Activated CD4-positive, alpha-beta T cell treated with anti-CD3 and anti-CD28 coated beads for 36 hours (primary cell): ENCODE results near the gene C19orf81. TPM values are rescaled to one million over a fixed set of nuclear protein-coding genes. Genes with fewer than 3 reads are reported as not detected.

Experiments
- ATAC-seq: fragments of 200-7000 bp; cut with Tn5 transposase; one replicate; pipeline ENCODE4 v1.10.0; 2021; ENCODE audit warnings: mild to moderate bottlenecking, moderate library complexity
- CTCF ChIA-PET: fragments of 350-600 bp; sonication (Branson Sonifier 250); formaldehyde crosslinking; loops from one replicate; lab custom pipeline; 2021; ENCODE audit warnings: antibody characterized with exemption; lab: Charles Lee
- POLR2A ChIA-PET: fragments of 350-600 bp; sonication (Branson Sonifier 250); formaldehyde crosslinking; loops from one replicate; lab custom pipeline; 2021; ENCODE audit warnings: antibody characterized with exemption, inconsistent platforms; lab: Charles Lee
- DNase-seq: peaks from one replicate; pipeline ENCODE4 v3.0.0-alpha.2; 2020
- H3K27ac Mint-ChIP-seq: one replicate; pipeline ENCODE4 v1.8.0; 2021; ENCODE audit warnings: mixed read lengths
- H3K27me3 Mint-ChIP-seq: one replicate; pipeline ENCODE4 v1.8.0; 2021; ENCODE audit warnings: mixed read lengths
- H3K36me3 Mint-ChIP-seq: one replicate; pipeline ENCODE4 v1.8.0; 2021; ENCODE audit warnings: low read depth, mixed read lengths
- H3K4me1 Mint-ChIP-seq: one replicate; pipeline ENCODE4 v1.8.0; 2021; ENCODE audit warnings: mixed read lengths
- H3K4me3 Mint-ChIP-seq: one replicate; pipeline ENCODE4 v1.8.0; 2021; ENCODE audit warnings: mild to moderate bottlenecking, moderate library complexity, mixed read lengths
- H3K9me3 Mint-ChIP-seq: one replicate; pipeline ENCODE4 v1.8.0; 2021; ENCODE audit warnings: low read depth, mixed read lengths
- intact Hi-C, 2 experiments: fragments of 100-400 bp; cut with DNase I in 1 of 2; cut with micrococcal nuclease in 1 of 2; formaldehyde crosslinking; loops; one replicate each; pipeline versions ENCODE4 v1.14.2 to v1.15.1; 2022 to 2024; cut with DNase I, micrococcal nuclease
- total RNA-seq, 2 experiments: library from RNA; stranded (reverse); gene quantifications; one replicate each; pipeline ENCODE4 v1.2.3, GENCODE V29; 2021

Gene C19orf81
- total RNA-seq, 2 experiments from 2014 or later: 1.3 to 1.7 TPM

DNA sequence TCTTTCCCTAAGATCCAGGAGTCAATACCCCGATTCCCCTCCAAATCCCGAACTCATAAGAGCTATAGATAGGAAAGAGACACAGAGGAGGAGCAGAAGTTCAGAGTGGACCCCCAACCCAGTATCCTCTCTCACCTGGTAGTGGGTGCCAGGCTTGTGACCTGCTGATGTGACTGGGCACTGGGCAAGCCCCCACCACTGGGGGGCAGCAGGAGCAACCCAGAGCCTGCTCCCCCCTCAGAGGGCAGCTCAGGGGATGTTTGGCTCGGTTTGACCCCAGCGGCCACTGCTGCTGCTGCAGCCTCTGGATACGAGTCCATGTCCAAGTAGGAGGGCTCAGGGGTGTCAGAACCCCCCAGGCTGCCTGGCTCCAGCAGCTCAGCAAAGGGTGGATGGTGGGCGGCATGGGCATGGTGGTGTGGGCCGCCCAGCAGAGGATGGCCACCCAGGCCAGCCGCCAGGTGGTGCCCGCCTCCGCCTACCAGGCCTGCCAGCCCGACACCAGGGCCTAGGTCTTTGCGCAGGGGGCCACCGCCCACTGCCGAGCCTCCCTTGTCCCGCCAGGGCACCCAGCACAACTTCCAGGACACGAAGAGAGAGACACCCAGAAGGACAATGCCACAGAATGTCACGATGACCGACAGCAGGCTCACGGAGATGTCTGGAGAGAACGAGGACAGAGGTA, 17.0 kb upstream of the C19orf81 start:
- ATAC-seq (no peak), DNase-seq (no peak)
- Mint-ChIP-seq H3K4me1 (no peaks in the 10 kb centered on the region), H3K36me3 (no peaks in the 10 kb centered on the region), H3K27ac (no peak overlapping the region), H3K9me3 (peaks cover 15% of the 10 kb centered on the region), H3K27me3 (peaks cover 24% of the 10 kb centered on the region), H3K4me3 (no peak overlapping the region)
- intact Hi-C loops: no loop called here
- CTCF ChIA-PET: no interaction called here
- POLR2A ChIA-PET: interaction anchor here (0.6 kb wide), 1 partner anchor 25 kb away, joined by 4 read pairs; no protein-coding TSS in a partner anchor

DNA sequence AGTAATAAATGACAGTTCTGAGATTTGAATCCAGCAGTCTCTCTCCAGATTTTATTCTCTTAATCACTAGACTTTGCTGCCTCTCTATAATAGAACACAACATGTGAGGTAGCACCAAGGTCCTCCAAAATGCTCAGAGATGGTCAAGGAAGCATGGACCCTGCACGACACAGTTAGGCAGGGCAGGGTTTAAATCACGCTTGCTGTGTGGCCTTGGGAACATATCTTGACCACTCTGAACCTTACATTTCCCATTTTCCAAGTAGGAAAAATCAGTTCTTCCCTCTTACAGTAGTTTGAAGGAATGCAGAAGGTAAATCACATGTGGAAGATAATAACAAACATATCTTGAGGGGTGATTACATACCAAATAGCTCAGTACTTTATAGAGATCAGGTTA, 15.9 kb upstream of the C19orf81 start:
- no peaks in the 10 kb centered on the region for H3K36me3 Mint-ChIP-seq
- no peaks in the 10 kb centered on the region for H3K4me1 Mint-ChIP-seq
- CTCF ChIA-PET: interaction anchor here (0.7 kb wide), 1 partner anchor 539 kb away, joined by 3 read pairs; no protein-coding TSS in a partner anchor
- intact Hi-C loops: no loop called here
- POLR2A ChIA-PET: interaction anchor here (0.6 kb wide), 1 partner anchor 440 kb away, joined by 8 read pairs; no protein-coding TSS in a partner anchor
- H3K27me3 Mint-ChIP-seq: peaks cover 29% of the 10 kb centered on the region
- DNase-seq (no peak), ATAC-seq (no peak)
- no peak overlapping the region for H3K4me3 Mint-ChIP-seq
- no peak overlapping the region for H3K27ac Mint-ChIP-seq
- H3K9me3 Mint-ChIP-seq: peaks cover 15% of the 10 kb centered on the region

GRCh38 chr19:50633973-50634372, 15.3 kb upstream of the C19orf81 start:
- Mint-ChIP-seq H3K4me1 (peaks cover 2% of the 10 kb centered on the region), H3K27ac (no peak overlapping the region), H3K9me3 (peaks cover 15% of the 10 kb centered on the region), H3K4me3 (no peak overlapping the region), H3K27me3 (peaks cover 32% of the 10 kb centered on the region), H3K36me3 (no peaks in the 10 kb centered on the region)
- no peak for ATAC-seq
- intact Hi-C loops: no loop called here
- POLR2A ChIA-PET: interaction anchor here (0.6 kb wide), 1 partner anchor 441 kb away, joined by 8 read pairs; no protein-coding TSS in a partner anchor
- no peak for DNase-seq
- CTCF ChIA-PET: no interaction called here

- peaks cover 29% of the 10 kb centered on the region for H3K27me3 Mint-ChIP-seq
- CTCF ChIA-PET: no interaction called here
- intact Hi-C loops: no loop called here
- no peak for ATAC-seq
- H3K36me3 Mint-ChIP-seq: no peaks in the 10 kb centered on the region
- no peak for DNase-seq
- peaks cover 15% of the 10 kb centered on the region for H3K9me3 Mint-ChIP-seq
- POLR2A ChIA-PET: no interaction called here
- peaks cover 4% of the 10 kb centered on the region for H3K4me1 Mint-ChIP-seq
- H3K4me3 Mint-ChIP-seq: no peak overlapping the region
- no peak overlapping the region for H3K27ac Mint-ChIP-seq
Measured at GRCh38 chr19:50636317-50637085, 12.7 kb upstream of the C19orf81 start.

DNA sequence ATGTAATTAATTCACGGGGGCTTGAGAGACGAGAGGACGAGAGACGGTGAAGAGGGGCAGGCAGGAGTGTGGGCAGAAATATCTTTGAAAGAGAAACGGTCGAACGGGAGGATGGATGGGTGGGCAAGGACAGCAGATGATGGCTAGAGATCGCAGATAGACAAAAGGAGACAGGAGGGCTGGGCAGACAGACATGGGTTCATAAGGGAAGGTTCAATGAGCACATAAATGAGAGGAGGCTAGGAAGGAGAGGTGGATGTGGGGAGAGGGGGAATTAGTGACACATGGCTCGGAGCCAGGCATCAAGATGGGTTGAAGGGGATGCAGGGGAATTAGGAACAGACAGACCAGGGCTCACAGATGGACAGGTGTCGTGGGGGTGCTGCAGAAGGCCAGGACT, 10.6 kb upstream of the C19orf81 start:
- ChIA-PET POLR2A (interaction anchor here (0.7 kb wide), 1 partner anchor 331 kb away, joined by 9 read pairs; no protein-coding TSS in a partner anchor), CTCF (no interaction called here)
- H3K9me3 Mint-ChIP-seq: peaks cover 10% of the 10 kb centered on the region
- H3K27ac Mint-ChIP-seq: no peak overlapping the region
- intact Hi-C loops: no loop called here
- peaks cover 34% of the 10 kb centered on the region for H3K27me3 Mint-ChIP-seq
- no peaks in the 10 kb centered on the region for H3K36me3 Mint-ChIP-seq
- no peak overlapping the region for H3K4me3 Mint-ChIP-seq
- DNase-seq (no peak), ATAC-seq (no peak)
- H3K4me1 Mint-ChIP-seq: peaks cover 4% of the 10 kb centered on the region

- peaks cover 34% of the 10 kb centered on the region for H3K27me3 Mint-ChIP-seq
- POLR2A ChIA-PET: interaction anchor here (0.7 kb wide), 1 partner anchor 332 kb away, joined by 9 read pairs; no protein-coding TSS in a partner anchor
- CTCF ChIA-PET: no interaction called here
- H3K4me1 Mint-ChIP-seq: peaks cover 4% of the 10 kb centered on the region
- DNase-seq (peak; percentile 67), ATAC-seq (peak; percentile 92)
- intact Hi-C loops: loop anchor here in 1 of 2 experiments (1.0 kb wide), 1 partner anchor 19 kb away; no protein-coding TSS in a partner anchor
- peak within 1 kb of the TSS; percentile 50 for H3K4me3 Mint-ChIP-seq
- no peak within 1 kb of the TSS for H3K27ac Mint-ChIP-seq
- peaks cover 6% of the 10 kb centered on the region for H3K9me3 Mint-ChIP-seq
- no peaks in the 10 kb centered on the region for H3K36me3 Mint-ChIP-seq
Measured at GRCh38 chr19:50639121-50640112, 9.8 kb upstream of the C19orf81 start, which contains the start of gene SYT3. Gene SYT3, minus strand, starts transcription at chr19:50639881. Its CDS starts 2,470 bp downstream, at chr19:50637411.

DNA sequence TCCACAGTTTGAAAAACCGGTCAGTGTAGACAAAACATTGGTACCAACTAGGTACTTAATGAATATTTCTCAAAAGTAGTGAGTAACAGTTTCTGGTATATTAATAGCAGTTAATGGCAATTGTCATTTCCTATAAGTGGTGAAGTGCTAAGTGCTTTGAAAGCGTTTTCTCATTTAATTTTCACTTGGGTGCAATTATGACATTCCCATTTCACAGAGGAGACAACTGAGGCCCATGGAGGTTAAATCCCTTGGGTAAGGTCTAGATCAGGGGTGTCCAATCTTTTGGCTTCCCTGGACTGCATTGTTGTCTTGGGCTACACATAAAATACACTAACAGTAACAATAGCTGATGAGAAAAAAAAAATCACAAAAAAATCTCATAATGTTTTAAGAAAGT, 8.9 kb upstream of the C19orf81 start:
- no peak overlapping the region for H3K27ac Mint-ChIP-seq

GRCh38 chr19:50644315-50644915, 4.8 kb upstream of the C19orf81 start:
- no peaks in the 10 kb centered on the region for H3K9me3 Mint-ChIP-seq
- ATAC-seq: no peak
- H3K36me3 Mint-ChIP-seq: no peaks in the 10 kb centered on the region
- ChIA-PET POLR2A (no interaction called here), CTCF (no interaction called here)
- H3K4me3 Mint-ChIP-seq: no peak overlapping the region
- intact Hi-C loops: no loop called here
- peaks cover 12% of the 10 kb centered on the region for H3K27me3 Mint-ChIP-seq
- H3K4me1 Mint-ChIP-seq: no peaks in the 10 kb centered on the region
- H3K27ac Mint-ChIP-seq: no peak overlapping the region
- DNase-seq: no peak

More for the DNA sequence above, 8.9 kb upstream of the C19orf81 start:
- ATAC-seq (no peak), DNase-seq (no peak)
- Mint-ChIP-seq H3K36me3 (no peaks in the 10 kb centered on the region), H3K4me1 (peaks cover 4% of the 10 kb centered on the region), H3K27me3 (peaks cover 31% of the 10 kb centered on the region), H3K4me3 (no peak overlapping the region), H3K9me3 (peaks cover 1% of the 10 kb centered on the region)
- POLR2A ChIA-PET: no interaction called here
- intact Hi-C loops: no loop called here
- CTCF ChIA-PET: interaction anchor here (0.6 kb wide), 2 partner anchors 154 to 206 kb away, joined by 3 read pairs; no protein-coding TSS in a partner anchor

GRCh38 chr19:50645107-50645506, 4.1 kb upstream of the C19orf81 start:
- no peak overlapping the region for H3K27ac Mint-ChIP-seq
- ChIA-PET POLR2A (no interaction called here), CTCF (no interaction called here)
- ATAC-seq (no peak), DNase-seq (no peak)
- intact Hi-C loops: no loop called here
- H3K4me1 Mint-ChIP-seq: no peaks in the 10 kb centered on the region
- H3K27me3 Mint-ChIP-seq: peaks cover 17% of the 10 kb centered on the region
- no peaks in the 10 kb centered on the region for H3K36me3 Mint-ChIP-seq
- H3K4me3 Mint-ChIP-seq: no peak overlapping the region
- no peaks in the 10 kb centered on the region for H3K9me3 Mint-ChIP-seq

DNA sequence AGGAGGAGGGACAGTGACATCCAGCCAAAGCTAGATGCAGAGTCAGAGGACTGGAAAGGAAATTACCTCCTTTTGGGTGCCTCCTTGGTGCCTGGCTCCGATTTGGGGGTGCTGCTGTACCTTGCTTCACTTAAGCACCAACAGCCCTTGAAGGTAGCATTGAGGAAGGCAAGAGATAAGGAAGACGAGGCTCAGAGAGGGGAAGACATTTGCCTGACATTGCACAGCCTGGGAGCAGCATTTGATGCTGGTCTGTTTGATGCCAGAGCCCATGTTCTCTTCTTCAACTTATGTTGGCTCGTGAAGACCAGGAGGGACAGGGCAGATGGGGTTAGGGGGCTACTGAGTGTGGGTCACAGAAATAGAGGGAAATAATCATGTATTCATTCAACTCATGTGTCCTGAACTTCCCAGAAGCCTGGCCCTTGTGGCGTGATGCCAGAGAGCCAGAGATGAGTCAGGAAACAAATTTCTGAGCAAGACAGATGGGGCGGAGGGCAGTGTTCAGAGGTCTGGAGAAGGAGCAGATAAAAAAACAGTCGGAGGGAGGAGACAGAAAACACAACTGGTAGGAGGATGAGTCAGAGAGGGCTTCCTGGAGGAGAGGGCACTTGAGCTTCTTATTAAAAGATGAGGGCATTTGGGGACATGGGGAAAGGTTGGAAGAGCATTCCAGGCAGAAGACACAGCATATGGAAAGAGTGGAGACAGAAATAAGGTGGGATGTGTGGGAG, 3.0 kb upstream of the C19orf81 start:
- Mint-ChIP-seq H3K4me3 (no peak overlapping the region), H3K36me3 (no peaks in the 10 kb centered on the region), H3K27me3 (peaks cover 19% of the 10 kb centered on the region), H3K9me3 (no peaks in the 10 kb centered on the region), H3K4me1 (no peaks in the 10 kb centered on the region), H3K27ac (no peak overlapping the region)
- ChIA-PET CTCF (no interaction called here), POLR2A (interaction anchor here (0.7 kb wide), 1 partner anchor 16 kb away, joined by 3 read pairs; no protein-coding TSS in a partner anchor)
- no peak for ATAC-seq
- no peak for DNase-seq
- intact Hi-C loops: no loop called here
